GM12878 (cell line): Measurements from ENCODE around the gene WDR64. TPM values are rescaled to one million over a fixed set of nuclear protein-coding genes. Genes with fewer than 3 reads are reported as not detected.

Source experiments
- ATAC-seq: fragments of 200-7000 bp; cut with Tn5 transposase; 3 replicates; pipeline ENCODE4 v1.9.1; 2020; ENCODE audit warnings: mild to moderate bottlenecking, moderate library complexity
- BruUV-seq: library from RNA; stranded (reverse); fragments of 400-500 nt; replicated peaks from 2 replicates; lab custom pipeline; 2021; lab: Mats Ljungman, UMichigan
- CTCF ChIA-PET: fragments of 300-600 bp; sonication (Branson Sonifier 250); formaldehyde crosslinking; extraction: SDS; loops from one replicate; lab custom pipeline; 2021; ENCODE audit warnings: inconsistent platforms; lab: Yijun Ruan, JAX
- POLR2A ChIA-PET: fragments of 350-600 bp; formaldehyde crosslinking; extraction: SDS; loops from one replicate; lab custom pipeline; 2021; ENCODE audit warnings: inconsistent platforms; lab: Charles Lee
- RAD21 ChIA-PET: fragments of 300-600 bp; sonication (Branson Sonifier 250); formaldehyde crosslinking; loops from one replicate; lab custom pipeline; 2023; ENCODE audit warnings: antibody characterized with exemption; ENCODE audit not compliant: unreplicated experiment; lab: Charles Lee
- SMC1A ChIA-PET: fragments of 300-600 bp; sonication (Branson Sonifier 250); formaldehyde crosslinking; loops from one replicate; lab custom pipeline; 2023; ENCODE audit not compliant: unreplicated experiment, uncharacterized antibody; lab: Charles Lee
- DNase-seq: peaks from one replicate; pipeline ENCODE4 v3.0.0-alpha.2; 2011; ENCODE audit warnings: low read depth, low spot score
- FAIRE-seq: peaks from 3 replicates; lab custom pipeline; 2011; peaks lifted over from hg19 to GRCh38; lab: Jason Lieb, UNC
- H2AFZ ChIP-seq: 2 replicates; pipeline ENCODE4 v1.6.0; 2011; ENCODE audit warnings: low read depth, low read length, control low read depth; ENCODE audit not compliant: control insufficient read depth
- H3K27ac ChIP-seq: 2 replicates; pipeline ENCODE4 v1.5.1; 2011; ENCODE audit warnings: control low read depth; ENCODE audit not compliant: control insufficient read depth, insufficient read depth
- H3K27me3 ChIP-seq, 2 experiments: replicated peaks in 1 of 2; 2 replicates each; pipeline versions ENCODE4 v1.6.0 to v1.6.1; 2011; ENCODE audit warnings: low read length in 1 of 2; ENCODE audit not compliant: control insufficient read depth in 2 of 2, insufficient read depth in 2 of 2
- H3K36me3 ChIP-seq, 2 experiments: 2 replicates each; pipeline ENCODE4 v1.5.1; 2011; ENCODE audit warnings: low read length in 1 of 2; ENCODE audit not compliant: control insufficient read depth in 2 of 2, insufficient read depth in 2 of 2
- H3K4me1 ChIP-seq: 2 replicates; pipeline ENCODE4 v1.6.1; 2011; ENCODE audit warnings: mild to moderate bottlenecking, low read length, moderate library complexity, mixed read lengths; ENCODE audit not compliant: control insufficient read depth, insufficient read depth
- H3K4me2 ChIP-seq: 2 replicates; pipeline ENCODE4 v1.6.0; 2011; ENCODE audit warnings: control low read depth; ENCODE audit not compliant: control insufficient read depth, insufficient read depth
- H3K4me3 ChIP-seq: fragments of 200-600 bp; sonication (generic); 2 replicates; pipeline ENCODE4 v1.5.1; 2016
- H3K79me2 ChIP-seq: 2 replicates; pipeline ENCODE4 v1.6.0; 2011; ENCODE audit warnings: low read length; ENCODE audit not compliant: control insufficient read depth, insufficient read depth
- H3K9ac ChIP-seq: 2 replicates; pipeline ENCODE4 v1.8.0; 2011; ENCODE audit warnings: low read length, control low read depth, mixed read lengths; ENCODE audit not compliant: control insufficient read depth, insufficient read depth
- H3K9me3 ChIP-seq: replicated peaks from 3 replicates; pipeline ENCODE4 v1.5.1; 2011; ENCODE audit warnings: mild to moderate bottlenecking, low read length; ENCODE audit not compliant: control insufficient read depth, insufficient read depth
- H4K20me1 ChIP-seq: 2 replicates; pipeline ENCODE4 v1.6.0; 2011; ENCODE audit not compliant: control insufficient read depth, insufficient read depth
- ATF7 ChIP-seq: fragments of 450-650 bp; IDR thresholded peaks from 2 replicates; pipeline ENCODE4 v1.6.1; 2016; ENCODE audit warnings: low read depth, mild to moderate bottlenecking
- CEBPB ChIP-seq, 2 experiments: fragments of 150-350 bp in 1 of 2; IDR thresholded peaks; 2 replicates each; pipeline ENCODE4 v1.6.1; 2012 to 2014; ENCODE audit warnings: low read depth in 2 of 2, low read length in 2 of 2, borderline replicate concordance in 1 of 2, inconsistent platforms in 1 of 2
- CUX1 ChIP-seq: IDR thresholded peaks from 2 replicates; pipeline ENCODE4 v1.6.1; 2012; ENCODE audit warnings: improper control_type of control experiment, low read depth, low read length; ENCODE audit not compliant: insufficient replicate concordance
- DPF2 ChIP-seq: fragments of 450-650 bp; IDR thresholded peaks from 2 replicates; pipeline ENCODE4 v1.6.1; 2017; ENCODE audit warnings: mild to moderate bottlenecking
- EGR1 ChIP-seq, 2 experiments: IDR thresholded peaks; 1 replicate in 1 of 2; 2 replicates in 1 of 2; pipeline ENCODE4 v1.6.1; 2011 to 2012; ENCODE audit warnings: low read depth in 2 of 2, low read length in 2 of 2, borderline replicate concordance in 1 of 2, mild to moderate bottlenecking in 1 of 2, moderate library complexity in 1 of 2
- EZH2 ChIP-seq: IDR thresholded peaks from 2 replicates; pipeline ENCODE4 v1.6.1; 2012; ENCODE audit warnings: low read depth, mild to moderate bottlenecking, control low read depth, inconsistent platforms, low read length, borderline replicate concordance; ENCODE audit not compliant: control insufficient read depth
- GABPA ChIP-seq: IDR thresholded peaks from 2 replicates; pipeline ENCODE4 v1.6.1; 2014; ENCODE audit warnings: antibody characterized with exemption, low read depth, mild to moderate bottlenecking, inconsistent platforms
- YY1 ChIP-seq: IDR thresholded peaks from 2 replicates; pipeline ENCODE4 v1.6.1; 2011; ENCODE audit warnings: low read depth, mild to moderate bottlenecking, low read length
- ZNF217 ChIP-seq: fragments of 450-650 bp; IDR thresholded peaks from 2 replicates; pipeline ENCODE4 v1.6.1; 2017; ENCODE audit warnings: antibody characterized with exemption, mild to moderate bottlenecking
- WGBS: methylation state at CpG from one replicate; pipeline ENCODE4 v1.1.6; 2016; ENCODE audit warnings: low lambda C conversion rate; ENCODE audit not compliant: insufficient replicate concordance, insufficient coverage; ENCODE audit errors: missing lambda C conversion rate; 5-methylcytosine and 5-hydroxymethylcytosine counted together
- in situ Hi-C: fragments of 300-500 bp; cut with MboI; formaldehyde crosslinking; loops from 9 replicates; pipeline ENCODE4 v1.14.3; 2018; ENCODE audit warnings: mixed read lengths
- intact Hi-C: fragments of 100-400 bp; cut with micrococcal nuclease; formaldehyde crosslinking; loops from one replicate; pipeline ENCODE4 v1.14.2; 2022; ENCODE audit not compliant: unreplicated experiment
- polyA plus RNA-seq, 11 experiments: library from polyadenylated mRNA; depleted of rRNA in 4 of 11; unstranded in 6 of 11; stranded (reverse) in 5 of 11; fragments of >200 nt; fragmentation: Nextera tagmentation in 4 of 11; fragmentation: Illumina TruSeq in 1 of 11; extraction: Ambion mirVana in 4 of 11; extraction: Trizol in 1 of 11; gene quantifications; 1 replicate in 1 of 11; 2 replicates in 10 of 11; pipeline versions ENCODE4 v1.2.1 to v1.2.3, GENCODE V29; 2011 to 2016; ENCODE audit warnings: inconsistent platforms in 2 of 11, missing spikeins in 2 of 11, low read depth in 1 of 11
- total RNA-seq, 4 experiments: library from RNA; depleted of rRNA in 3 of 4; stranded (reverse); fragments of >200 nt in 3 of 4; fragmentation: Illumina TruSeq in 1 of 4; extraction: Trizol in 1 of 4; gene quantifications; 2 replicates each; pipeline versions ENCODE4 v1.2.1 to v1.2.3, GENCODE V29; 2013 to 2021

WDR64 gene
- total and polyA plus RNA-seq, 10 of the 15 experiments (the other 5 are each of a cell fraction or from before 2014, with no cell fraction given): 0.01 TPM; not detected in 9

GRCh38 chr1:241747992-241748391 lies 95.9 kb downstream of the WDR64 start:
- Histone ChIP-seq H3K27ac (no peak overlapping the region), H3K4me1 (no peaks in the 10 kb centered on the region), H3K36me3 (no peaks in the 10 kb centered on the region), H3K4me2 (no peak overlapping the region), H2AFZ (no peak overlapping the region), H3K4me3 (no peak overlapping the region), H3K27me3 (no peaks in the 10 kb centered on the region), H3K9ac (no peak overlapping the region), H4K20me1 (no peaks in the 10 kb centered on the region), H3K9me3 (no peaks in the 10 kb centered on the region), H3K79me2 (no peaks in the 10 kb centered on the region)
- RAD21 ChIA-PET: no interaction called here
- in situ Hi-C loops: no loop called here
- TF ChIP-seq EZH2 (no peak), DPF2 (no peak), YY1 (no peak), ZNF217 (no peak), ATF7 (no peak), GABPA (no peak), EGR1 (IDR thresholded peaks at IDR 0.05; ENCODE audit: borderline replicate concordance in 1 of 2, low read depth in 2 of 2, low read length in 2 of 2) (no peak), CUX1 (no peak), CEBPB (IDR thresholded peaks at IDR 0.05; ENCODE audit: borderline replicate concordance in 1 of 2, low read depth in 2 of 2, low read length in 2 of 2) (no peak)
- ATAC-seq (no peak), FAIRE-seq (no peak), DNase-seq (no peak)
- 49% methylated on average over 6 of the region's 6 CpGs for WGBS
- SMC1A ChIA-PET: interaction anchor here (1.1 kb wide), 1 partner anchor 11 kb away, joined by 3 read pairs; no protein-coding TSS in a partner anchor
- BruUV-seq: no TSS peak
- CTCF ChIA-PET: no interaction called here
- POLR2A ChIA-PET: no interaction called here
- intact Hi-C loops: no loop called here
